ENCODE results near the gene ATP6V1D.

ATP6V1D gene

GRCh38 chr14:67358924-67359774, 455 bp downstream of the ATP6V1D start:
- peak; percentile 7 for DNase-seq (ENCODE audit: low read depth)
- no peak for TF ChIP-seq MAX (IDR thresholded peaks at IDR 0.05; ENCODE audit: low read depth, low read length)
- TF ChIP-seq POLR2A (IDR thresholded peaks at IDR 0.05; ENCODE audit: extremely low read depth, insufficient read length) = no peak
- no peak for TF ChIP-seq MYC (IDR thresholded peaks at IDR 0.05; ENCODE audit: low read depth, low read length)
- TF ChIP-seq CTCF (IDR thresholded peaks at IDR 0.05; ENCODE audit: low read depth, low read length) = no peak
- peak overlapping the region; percentile 96 for H3K4me3 ChIP-seq (ENCODE audit: low read depth, low read length)

GRCh38 chr14:67357969-67358354, 1.6 kb downstream of the ATP6V1D start:
- no peak for DNase-seq (ENCODE audit: low read depth)
- no peak for TF ChIP-seq CTCF (IDR thresholded peaks at IDR 0.05; ENCODE audit: low read depth, low read length)
- no peak for TF ChIP-seq MAX (IDR thresholded peaks at IDR 0.05; ENCODE audit: low read depth, low read length)
- TF ChIP-seq MYC (IDR thresholded peaks at IDR 0.05; ENCODE audit: low read depth, low read length) = no peak
- no peak for TF ChIP-seq POLR2A (IDR thresholded peaks at IDR 0.05; ENCODE audit: extremely low read depth, insufficient read length)
- H3K4me3 ChIP-seq (ENCODE audit: low read depth, low read length) = no peak overlapping the region

GRCh38 chr14:67357186-67357968, 2.2 kb downstream of the ATP6V1D start:
- TF ChIP-seq POLR2A (IDR thresholded peaks at IDR 0.05; ENCODE audit: extremely low read depth, insufficient read length) (no peak), CTCF (IDR thresholded peaks at IDR 0.05; ENCODE audit: low read depth, low read length) (no peak), MYC (IDR thresholded peaks at IDR 0.05; ENCODE audit: low read depth, low read length) (no peak), MAX (IDR thresholded peaks at IDR 0.05; ENCODE audit: low read depth, low read length) (no peak)
- no peak overlapping the region for H3K4me3 ChIP-seq (ENCODE audit: low read depth, low read length)
- DNase-seq (ENCODE audit: low read depth) = no peak

- no peak for DNase-seq (ENCODE audit: low read depth)
- TF ChIP-seq MYC (IDR thresholded peaks at IDR 0.05; ENCODE audit: low read depth, low read length) = no peak
- TF ChIP-seq CTCF (IDR thresholded peaks at IDR 0.05; ENCODE audit: low read depth, low read length) = no peak
- no peak for TF ChIP-seq MAX (IDR thresholded peaks at IDR 0.05; ENCODE audit: low read depth, low read length)
- TF ChIP-seq POLR2A (IDR thresholded peaks at IDR 0.05; ENCODE audit: extremely low read depth, insufficient read length) = no peak
- no peak overlapping the region for H3K4me3 ChIP-seq (ENCODE audit: low read depth, low read length)
These were observed 7.5 kb downstream of the ATP6V1D start for GRCh38 chr14:67352055-67352454.

GRCh38 chr14:67345583-67345982, 14.0 kb downstream of the ATP6V1D start:
- TF ChIP-seq MAX (IDR thresholded peaks at IDR 0.05; ENCODE audit: low read depth, low read length) (no peak), CTCF (IDR thresholded peaks at IDR 0.05; ENCODE audit: low read depth, low read length) (no peak), MYC (IDR thresholded peaks at IDR 0.05; ENCODE audit: low read depth, low read length) (no peak), POLR2A (IDR thresholded peaks at IDR 0.05; ENCODE audit: extremely low read depth, insufficient read length) (no peak)
- no peak for DNase-seq (ENCODE audit: low read depth)

More at GRCh38 chr14:67345583-67345982, 14.0 kb downstream of the ATP6V1D start:
- no peak overlapping the region for H3K4me3 ChIP-seq (ENCODE audit: low read depth, low read length)
